Right renal pelvis (tissue), 4 donors: ENCODE data around the gene DPM2. TPM values are rescaled to one million over a fixed set of nuclear protein-coding genes. Genes with fewer than 3 reads are reported as not detected.

Experiments
- DNase-seq, 4 donors: peaks; one replicate each; pipeline ENCODE4 v3.0.0-alpha.2; 2013; ENCODE audit warnings: low read depth in 4 of 4, low spot score in 3 of 4, missing footprints in 1 of 4
- polyA plus RNA-seq, 4 donors: library from polyadenylated mRNA; unstranded; fragments of 120-200 nt; gene quantifications; one replicate each; pipeline ENCODE4 v1.2.1, GENCODE V29; 2013; ENCODE audit not compliant: insufficient read length in 4 of 4

Gene DPM2, protein sequence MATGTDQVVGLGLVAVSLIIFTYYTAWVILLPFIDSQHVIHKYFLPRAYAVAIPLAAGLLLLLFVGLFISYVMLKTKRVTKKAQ
- polyA plus RNA-seq: 10 to 100 TPM; 36.0 to 38.2 (median 36.9) TPM

DNA sequence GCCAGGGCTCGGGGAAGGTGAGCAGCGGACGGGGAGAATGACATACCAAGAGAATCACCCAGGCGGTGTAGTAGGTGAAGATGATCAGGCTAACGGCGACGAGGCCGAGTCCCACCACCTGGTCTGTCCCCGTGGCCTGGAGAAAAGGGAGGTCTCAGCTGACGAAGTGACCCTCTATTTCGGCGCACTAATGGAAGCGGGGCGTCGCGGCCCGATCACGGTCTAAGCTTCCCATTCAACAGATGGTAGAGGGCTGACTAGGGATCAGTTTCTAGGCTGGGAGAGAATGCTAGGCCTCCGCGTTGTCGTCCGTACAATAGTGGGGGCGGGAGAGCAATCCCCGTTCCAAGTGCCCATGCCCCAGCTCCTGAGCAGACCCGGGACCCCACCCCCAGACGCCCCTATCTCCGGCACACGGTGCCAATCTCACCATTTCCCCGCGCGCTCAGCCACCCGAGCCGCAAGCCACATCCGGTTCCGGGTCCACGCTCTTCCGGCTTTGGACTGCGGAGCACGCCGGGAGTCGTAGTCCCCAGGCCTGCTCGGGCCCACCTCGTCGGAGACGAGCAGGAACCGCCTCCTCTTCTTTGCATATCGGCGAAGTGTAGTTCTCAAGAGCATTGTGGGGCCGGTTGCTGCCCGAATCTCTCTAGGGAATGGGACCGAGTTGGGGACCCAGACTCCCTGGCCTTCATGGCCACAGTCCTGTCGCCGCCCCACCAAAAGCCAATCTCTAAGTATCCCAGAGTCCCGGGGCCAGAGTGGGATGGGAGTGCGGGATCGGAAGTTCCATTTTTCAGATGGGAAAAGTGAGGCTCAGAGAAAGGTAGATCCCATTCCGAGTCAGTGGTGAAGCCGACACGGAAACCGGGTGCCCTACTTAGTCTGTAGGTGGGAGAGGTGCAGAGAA lies at the start of gene DPM2:
Gene DPM2, minus strand, starts transcription at position 467 of the 910 bp plus-strand sequence. Its CDS starts 34 bp downstream, at position 433.
- DNase-seq: peak; percentile 73 to 81 (median 77)

DNA sequence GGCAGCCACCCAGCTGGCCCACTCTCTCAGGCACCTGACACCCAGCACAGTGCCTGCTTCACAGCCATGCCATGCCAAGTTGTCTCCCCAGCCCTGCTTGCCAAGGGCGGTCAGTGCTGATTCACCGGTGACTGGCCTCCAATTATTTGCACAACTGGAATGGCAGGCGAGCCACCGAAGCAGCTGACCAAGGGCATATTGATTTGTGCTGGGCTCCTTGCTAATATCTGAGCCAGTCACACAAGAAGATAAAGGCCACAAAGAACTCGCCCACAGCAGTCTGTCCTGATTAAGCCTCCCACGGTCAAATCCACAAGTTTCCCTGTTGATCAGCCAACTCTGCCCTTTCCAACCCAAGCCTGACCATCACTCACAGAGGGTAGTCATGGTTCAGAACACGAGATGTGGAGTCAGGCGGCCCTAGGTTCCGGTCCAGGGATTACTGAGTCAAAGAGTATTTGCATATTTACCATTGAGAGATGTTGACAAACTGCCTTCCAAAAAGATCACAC lies 49.5 kb upstream of the DPM2 start:
- no peak for DNase-seq

DNA sequence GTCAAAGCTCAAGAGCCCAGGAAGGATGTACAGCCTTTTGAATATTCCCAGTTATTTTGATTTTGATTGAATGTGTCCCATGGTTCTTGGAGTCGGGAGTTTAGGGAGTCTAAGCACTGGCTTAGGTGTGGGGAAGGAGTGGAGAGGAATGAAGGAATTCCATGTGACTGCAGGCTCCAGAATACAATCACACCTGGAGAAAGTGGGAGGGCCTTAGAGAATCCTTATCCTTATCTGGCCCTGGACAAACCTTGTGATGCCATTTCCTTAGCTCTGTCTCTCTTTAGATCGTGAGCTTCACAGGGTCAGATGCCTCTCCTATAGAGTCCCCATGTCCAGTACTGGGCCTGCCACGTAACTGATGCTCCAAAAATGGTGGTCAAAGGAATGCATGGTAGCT lies 47.4 kb upstream of the DPM2 start:
- no peak for DNase-seq

DNA sequence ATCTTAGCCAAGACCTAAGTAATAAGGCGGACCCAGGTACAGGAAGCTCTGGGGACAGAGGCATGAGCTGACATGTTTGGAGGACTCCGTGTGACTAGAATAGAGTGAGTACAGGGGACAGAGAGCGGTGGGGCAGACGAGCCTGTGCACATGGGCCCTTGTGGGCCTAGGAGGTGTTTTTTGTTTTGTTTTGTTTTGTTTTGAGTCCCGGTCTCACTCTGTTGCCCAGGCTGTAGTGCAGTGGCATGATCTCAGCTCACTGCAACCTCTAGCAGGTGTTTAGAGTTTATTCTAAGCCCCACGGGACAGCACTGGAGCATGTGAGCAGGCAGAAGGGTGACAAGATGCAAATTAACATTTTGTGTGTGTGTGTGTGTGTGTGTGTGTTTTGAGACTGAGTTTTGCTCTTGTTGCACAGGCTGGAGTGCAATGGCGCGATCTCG lies 46.2 kb upstream of the DPM2 start:
- no peak for DNase-seq

DNA sequence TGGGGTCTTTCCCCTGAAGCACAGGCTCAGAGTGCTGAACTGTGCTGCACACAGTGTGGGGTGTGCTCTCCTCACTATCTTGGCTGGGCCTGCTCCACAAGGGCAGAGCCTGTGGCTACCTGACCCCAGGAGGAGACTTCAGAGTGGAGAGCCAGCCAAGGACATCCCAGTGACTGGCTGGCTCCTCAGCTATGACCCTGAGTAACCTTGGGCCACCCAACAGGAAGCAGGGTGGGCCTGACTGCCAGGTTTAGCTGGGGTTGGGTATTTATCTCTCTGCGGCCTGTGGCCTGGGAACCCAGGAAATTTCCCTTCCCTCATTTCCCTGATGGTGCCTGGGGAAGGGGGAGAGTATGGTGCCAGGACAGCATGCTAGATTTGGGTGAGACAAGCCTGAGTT lies 45.3 kb upstream of the DPM2 start:
- no peak for DNase-seq

DNA sequence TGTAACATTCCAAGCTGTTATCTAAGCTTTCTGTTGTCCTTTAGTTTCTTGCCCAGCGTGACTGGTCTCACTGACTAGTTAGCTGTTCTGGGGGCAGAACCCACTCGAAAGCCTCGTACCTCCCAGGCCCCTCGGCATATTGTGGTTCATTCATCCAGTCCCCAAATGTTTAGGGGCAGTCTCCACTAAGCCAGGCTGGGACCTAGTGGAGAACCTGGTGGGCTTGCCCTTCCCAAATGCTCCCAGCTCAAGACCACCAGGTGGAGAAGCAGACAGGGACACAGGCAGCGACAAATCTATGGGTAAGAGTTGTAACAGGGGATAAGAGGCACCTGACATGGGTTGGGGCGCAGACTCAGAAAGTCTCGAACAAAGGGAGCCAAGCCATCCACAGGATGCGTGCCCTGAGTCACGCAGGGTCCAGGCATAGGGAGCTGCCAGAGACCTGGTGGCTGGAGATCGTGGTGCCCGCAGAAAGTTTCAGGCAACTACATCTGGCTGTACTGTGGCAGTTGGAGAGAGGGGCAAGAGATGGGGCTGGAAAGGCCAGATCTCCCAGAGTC lies 44.0 kb upstream of the DPM2 start:
- DNase-seq: no peak

DNA sequence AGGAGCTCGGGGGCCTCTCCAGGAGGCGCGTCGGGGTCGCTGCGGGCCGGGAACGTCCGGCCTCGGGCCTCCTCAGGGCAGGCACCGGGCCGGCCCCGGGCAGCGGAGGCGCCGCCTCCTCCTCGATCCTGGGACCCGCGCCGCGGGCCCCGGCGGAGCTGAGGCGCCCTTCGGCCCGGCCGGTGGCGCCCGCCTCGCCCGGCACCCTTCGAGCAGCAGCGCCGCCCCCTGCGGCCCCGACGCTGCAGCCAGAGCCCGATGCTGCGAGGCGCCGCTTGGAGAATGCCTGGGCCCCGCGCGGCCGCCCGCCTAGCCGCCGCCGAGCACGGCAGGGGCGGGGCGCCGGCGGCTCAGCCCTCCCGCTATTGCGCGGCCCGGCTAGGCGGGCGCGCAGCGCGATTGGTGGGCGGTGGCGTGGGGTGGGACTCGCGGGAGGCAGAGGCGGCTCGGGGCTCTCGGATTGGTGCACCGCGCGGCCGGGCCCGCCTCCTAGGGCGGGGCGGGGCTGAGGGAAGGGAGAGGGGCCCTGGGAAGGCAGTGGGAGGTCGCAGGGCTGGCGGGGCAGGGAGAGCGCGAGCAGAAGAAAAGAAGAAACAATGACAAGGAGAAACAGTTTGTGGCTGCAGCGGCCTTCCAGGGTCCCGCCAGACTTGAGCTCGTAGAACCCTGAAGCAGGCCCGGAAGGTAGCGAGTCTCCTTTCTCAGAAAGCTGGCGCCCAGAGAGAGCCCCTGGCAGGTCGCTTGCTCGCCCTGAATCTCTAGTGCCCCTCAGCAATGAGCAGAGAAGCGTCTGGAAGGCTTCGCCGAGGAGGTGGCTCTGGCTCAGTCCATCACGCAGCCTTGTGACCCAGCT lies 43.3 kb upstream of the DPM2 start, which contains the start of gene EEIG1:
Gene EEIG1, minus strand, starts transcription at position 284 of the 853 bp plus-strand sequence. CDS start 852 bp downstream, outside the sequence.
- peak; percentile 88 to 91 (median 90) for DNase-seq

DNA sequence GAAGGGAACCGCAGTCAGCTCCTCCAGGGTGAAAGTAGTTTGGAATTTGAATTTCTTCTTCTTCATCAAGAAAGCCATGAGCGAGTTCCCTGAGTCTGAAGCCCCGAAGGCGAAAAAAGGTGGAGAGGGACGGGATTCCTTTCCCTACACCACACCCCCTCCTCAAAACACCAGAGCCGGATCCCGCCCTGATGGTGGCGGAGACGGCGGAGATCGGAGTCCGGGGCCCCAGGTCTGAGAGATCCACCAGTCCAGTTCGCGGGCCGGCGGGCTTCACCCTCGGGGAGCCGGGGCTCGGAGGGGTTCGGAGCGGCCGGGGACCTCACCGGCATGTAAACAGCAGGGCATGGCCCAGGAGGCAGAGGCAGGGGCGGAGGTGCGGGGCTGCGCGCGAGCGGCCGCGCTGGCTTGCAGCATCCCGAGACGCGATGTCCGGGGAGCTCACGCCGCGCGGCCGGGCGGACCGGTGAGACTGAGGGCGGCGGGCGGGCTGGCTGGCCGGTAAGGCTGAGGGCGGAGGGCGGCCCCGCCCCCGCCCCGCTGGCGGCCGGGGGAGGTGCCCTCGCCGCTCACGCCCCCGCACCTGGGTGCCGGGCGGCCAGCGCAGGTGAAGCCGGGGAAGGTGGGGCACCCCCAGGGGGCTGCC lies 42.5 kb upstream of the DPM2 start:
- no peak for DNase-seq

DNA sequence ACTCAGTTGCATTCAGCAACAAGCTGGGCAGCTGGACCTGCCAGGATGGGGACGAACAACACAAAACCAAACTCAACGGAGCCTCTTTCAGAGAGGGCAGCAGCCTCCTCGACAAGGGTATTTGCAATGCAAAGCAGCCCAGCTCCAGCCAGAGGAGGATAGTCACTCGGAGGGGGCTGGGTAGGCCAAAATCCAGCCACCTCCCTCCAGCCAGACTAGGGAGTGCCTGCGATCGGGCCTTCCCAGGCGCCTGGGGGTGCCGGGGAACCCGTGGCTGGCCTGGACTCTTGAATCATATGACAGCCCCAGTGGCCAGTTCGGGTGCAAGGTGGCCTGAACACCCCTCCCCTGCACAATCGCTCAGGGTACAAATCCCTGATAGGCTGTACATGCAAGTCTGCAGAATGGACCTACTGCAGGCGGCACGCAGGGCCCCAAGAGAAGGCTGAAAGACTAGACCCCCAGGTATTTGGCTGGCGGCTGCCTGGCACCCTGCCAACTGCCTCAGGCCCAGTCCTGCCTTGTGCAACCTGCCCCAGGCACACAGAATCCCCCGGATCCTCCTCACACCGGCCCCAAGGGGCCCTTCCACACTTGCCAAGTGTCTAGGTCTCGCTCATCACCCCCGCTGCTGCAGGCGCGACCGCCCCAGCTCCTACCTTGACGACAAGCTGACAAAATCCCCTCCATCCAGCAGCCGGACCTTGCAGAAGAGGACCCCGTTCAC lies 41.8 kb upstream of the DPM2 start:
- no peak for DNase-seq

DNA sequence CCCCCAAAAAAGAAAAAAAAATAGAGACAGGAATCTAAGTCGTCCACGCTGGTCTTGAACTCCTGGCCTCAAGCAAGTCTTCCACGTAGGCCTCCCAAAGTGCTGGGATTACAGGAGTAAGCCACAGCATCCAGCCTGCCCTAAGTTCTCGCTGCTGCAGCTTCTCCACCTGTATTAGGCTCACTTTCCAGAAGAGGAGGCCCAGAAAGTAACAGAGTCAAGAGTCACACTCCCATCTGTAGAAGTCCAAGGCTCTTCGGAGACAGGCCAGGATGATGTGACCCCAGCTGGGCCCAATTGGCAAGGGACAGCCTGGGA lies 41.3 kb upstream of the DPM2 start:
- DNase-seq: no peak

DNA sequence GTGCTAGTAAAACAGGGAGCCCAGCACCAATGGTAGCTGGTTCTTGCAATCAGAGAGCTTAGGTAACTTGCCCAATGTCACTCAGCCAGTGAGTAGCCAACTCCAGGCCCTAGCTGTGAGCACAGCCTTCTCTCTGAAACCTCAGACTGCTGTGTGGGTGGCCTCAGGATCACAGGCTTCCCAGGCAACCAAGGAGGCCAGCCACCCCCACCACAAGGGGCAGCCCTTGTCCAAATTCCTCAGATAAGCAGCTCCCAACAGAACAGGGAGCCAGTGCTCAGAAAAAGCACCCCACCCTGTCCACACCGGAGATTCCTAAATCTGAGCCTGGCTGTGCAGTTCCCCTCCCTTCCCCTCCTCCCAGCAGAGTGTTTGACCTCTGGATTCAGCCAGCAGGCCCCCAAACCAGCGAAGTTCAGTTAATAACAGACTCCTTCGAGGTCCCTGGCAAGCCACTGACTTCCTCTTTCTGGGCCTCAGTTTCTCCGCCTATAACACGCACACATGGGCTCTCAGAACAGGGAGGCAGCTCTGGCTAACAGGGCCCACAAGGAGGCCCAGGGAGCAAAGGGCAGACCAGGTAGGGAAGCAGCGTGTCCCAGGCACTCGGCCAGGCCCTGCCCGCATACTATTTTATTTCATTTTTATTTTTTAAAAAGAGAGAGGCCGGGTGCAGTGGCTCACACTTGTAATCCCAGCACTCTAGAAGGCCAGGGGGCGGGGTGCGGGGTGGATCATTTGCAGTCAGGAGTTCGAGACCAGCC lies 40.4 kb upstream of the DPM2 start:
- DNase-seq: no peak

DNA sequence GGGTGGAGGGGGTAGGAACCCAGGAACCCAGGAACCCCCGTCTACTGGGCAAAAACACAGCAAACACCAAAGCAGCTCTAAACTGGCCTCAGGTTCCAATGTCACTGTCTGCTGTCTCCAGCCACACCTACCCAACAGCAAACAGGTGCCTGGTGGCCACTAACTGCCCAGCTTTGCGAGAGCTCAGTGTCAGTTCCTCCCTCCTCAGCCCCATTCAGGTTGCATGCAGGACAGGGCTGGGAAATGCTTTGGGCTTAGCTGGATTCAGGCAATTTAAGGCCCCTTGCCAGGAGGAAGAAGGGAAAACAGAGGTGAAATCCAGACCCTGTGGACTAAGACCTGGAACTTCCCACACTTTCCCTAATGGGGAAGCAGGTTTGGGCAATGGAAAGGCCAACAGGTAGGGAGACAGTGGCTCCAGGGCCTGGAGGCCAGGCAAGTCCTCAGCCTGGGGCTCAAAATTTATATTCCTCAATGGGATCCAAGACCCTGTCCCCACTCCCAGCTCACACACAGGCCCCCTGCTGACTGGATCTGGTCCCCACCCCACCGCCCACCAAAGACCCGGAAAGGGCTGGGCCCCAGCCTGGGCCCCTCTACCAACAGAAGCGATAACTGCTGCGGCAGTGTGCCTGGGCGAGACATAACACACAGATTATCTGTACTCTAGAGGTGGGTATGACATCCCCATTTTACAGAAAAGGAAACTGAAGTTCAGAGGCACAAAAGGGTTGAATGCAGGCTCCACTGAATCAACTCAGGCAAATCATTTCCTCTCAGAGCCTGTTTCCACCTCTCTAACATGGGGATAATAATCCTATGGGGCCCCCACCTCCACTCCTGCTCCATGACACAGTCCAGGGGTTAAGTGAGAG lies 39.6 kb upstream of the DPM2 start:
- DNase-seq: no peak

DNA sequence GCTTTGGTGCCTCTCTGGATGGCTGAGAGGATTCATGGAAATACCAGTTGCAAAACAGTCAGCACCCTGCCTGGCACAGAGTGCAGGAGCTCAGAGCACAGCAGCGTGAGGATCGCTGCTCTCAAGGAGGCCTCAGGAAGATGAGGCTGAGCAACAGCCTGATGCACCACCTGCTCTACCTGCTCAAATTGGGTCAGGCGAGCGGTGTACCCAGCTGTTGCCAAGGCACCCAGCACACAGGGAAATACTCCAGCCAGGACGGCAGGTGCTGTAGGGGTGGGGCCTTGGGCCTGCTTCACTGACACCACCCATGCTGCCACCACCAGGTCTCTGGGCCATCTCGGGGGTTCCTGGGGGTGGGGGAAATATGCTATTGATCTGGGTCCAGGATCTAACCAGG lies 38.8 kb upstream of the DPM2 start:
- DNase-seq: no peak

DNA sequence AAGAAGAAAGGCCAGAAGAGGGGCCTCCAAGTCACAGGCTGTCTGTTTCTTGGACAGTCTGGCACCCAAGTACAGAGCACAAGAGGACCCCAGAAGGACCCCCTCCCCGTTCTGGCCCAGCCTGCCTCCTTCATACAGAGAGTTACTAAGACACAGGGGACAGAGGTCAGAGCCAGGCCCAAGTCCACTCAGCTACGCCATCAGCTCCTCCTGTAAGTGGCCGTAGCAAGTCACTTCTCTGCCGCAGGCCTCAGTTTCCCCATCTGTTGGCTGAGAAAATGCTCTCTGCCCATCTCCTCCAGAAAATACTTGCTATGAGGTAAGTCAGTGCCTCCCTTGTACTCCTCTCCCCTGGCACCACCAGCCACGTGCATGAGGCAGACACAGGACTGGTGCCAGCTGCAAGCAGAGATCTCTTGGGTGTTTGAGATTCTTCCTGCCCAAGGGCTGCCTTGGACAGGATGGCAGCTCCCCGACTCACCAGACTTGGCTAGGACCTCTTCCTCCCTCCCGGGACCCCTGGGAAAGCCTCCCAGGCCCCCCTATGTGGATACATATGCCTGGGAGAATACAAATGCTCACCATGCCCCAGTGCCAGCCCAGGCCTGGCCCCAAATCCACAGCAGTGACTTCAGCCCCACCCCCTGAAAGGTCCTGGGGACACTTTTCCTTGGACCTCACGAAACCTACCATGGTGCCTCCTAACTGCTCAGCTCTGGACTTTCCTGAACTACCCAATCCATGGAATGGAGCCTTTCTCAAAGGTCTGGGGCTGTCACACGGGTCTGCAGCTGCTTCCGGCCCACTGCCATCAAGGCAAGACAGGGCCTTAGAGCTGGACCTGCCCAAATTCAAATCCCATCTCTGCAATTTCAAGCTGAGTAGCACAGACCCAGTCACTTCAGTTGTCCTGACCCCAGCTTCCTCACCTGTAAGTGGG lies 38.0 kb upstream of the DPM2 start:
- no peak for DNase-seq

DNA sequence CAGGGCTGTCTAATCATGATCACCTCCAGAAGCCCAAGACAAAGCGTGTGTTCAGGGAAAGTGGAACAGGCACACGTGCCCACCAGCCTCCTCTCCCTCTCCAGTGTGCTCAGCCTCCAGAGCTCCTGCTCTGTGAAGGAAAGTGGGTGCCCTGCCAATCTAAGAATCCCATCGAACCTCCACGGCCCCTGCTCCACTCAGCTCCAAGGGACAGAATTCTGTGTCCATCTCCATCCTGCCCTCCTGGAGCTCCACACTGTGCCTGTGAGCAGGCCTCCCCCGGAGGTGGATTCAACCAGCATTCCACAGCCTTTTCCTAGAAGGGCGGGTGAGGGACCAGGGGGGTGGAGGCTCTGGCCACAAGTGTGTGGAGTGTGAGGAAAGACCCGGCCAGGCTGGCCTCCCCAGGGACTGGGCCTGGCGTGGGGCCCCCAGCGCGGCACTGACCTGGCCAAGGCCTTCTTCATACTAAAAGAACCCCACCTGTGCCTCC lies 37.2 kb upstream of the DPM2 start:
- no peak for DNase-seq

DNA sequence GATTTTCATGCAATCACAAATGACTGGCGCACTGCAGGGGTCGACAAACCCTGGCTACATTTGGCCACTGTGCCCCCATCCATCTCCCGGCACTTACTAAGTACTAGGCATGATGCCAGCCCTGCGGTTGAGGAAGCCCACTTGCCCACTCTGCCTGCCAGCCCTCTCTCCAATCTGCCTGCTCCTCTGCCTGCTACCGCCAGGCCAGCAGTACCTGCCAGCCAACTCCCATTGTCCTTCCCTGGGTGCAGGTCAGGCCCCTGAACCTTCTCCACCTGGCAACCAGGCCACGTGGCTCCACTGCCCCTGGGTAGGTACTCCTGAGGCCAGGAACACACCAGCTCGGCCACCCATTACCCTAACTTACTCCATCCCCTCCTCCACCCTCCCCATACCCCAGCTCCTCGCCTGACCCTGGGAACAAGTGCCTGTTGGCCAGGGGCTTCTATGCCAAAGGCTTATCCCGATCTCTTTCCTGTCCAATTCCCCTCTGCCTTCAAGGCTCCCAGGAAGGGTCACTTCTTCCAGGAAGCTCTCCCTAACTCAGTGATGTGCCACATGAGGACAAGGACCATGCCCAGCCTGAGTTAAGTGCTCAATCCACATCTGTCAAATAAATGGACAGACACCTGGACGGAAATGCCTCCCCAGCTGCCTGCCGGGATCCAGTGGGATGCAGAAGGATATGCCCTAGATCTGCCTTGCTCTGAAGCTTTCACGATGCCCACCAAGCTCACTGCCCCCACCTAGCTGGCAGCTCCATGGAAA lies 36.5 kb upstream of the DPM2 start:
- no peak for DNase-seq
